Nephron progenitor cell (in vitro differentiated cells): Measurements from ENCODE around the gene ALDH1L1.

ENCODE experiments used
- DNase-seq: peaks from one replicate; pipeline ENCODE4 v3.0.0; 2021
- H3K27ac Mint-ChIP-seq: 2 replicates; pipeline ENCODE4 v1.8.0; 2021; ENCODE audit warnings: mild to moderate bottlenecking, moderate library complexity, mixed read lengths
- H3K27me3 Mint-ChIP-seq: 2 replicates; pipeline ENCODE4 v1.8.0; 2021; ENCODE audit warnings: mild to moderate bottlenecking, low read depth, mixed read lengths; ENCODE audit not compliant: poor library complexity
- H3K36me3 Mint-ChIP-seq: 2 replicates; pipeline ENCODE4 v1.8.0; 2021; ENCODE audit warnings: low read depth, mixed read lengths
- H3K4me1 Mint-ChIP-seq: 2 replicates; pipeline ENCODE4 v1.8.0; 2021; ENCODE audit warnings: mixed read lengths
- H3K4me3 Mint-ChIP-seq: 2 replicates; pipeline ENCODE4 v1.8.0; 2021; ENCODE audit warnings: mild to moderate bottlenecking, moderate library complexity, mixed read lengths
- H3K9me3 Mint-ChIP-seq: 2 replicates; pipeline ENCODE4 v1.8.0; 2021; ENCODE audit warnings: mild to moderate bottlenecking, moderate library complexity, mixed read lengths
- TF ChIP-seq, protein P1 (sequence below): fragments of 200-600 bp; sonication (generic); IDR thresholded peaks from 2 replicates; pipeline ENCODE4 v1.5.0; 2021; ENCODE audit warnings: antibody characterized with exemption

The ALDH1L1 gene

GRCh38 chr3:126128504-126129397 lies 51.6 kb downstream of the ALDH1L1 start:
- H3K27me3 Mint-ChIP-seq, result peaks cover 12% of the 10 kb centered on the region
- no peaks in the 10 kb centered on the region for H3K36me3 Mint-ChIP-seq
- H3K27ac Mint-ChIP-seq, result no peak overlapping the region
- no peak overlapping the region for H3K4me3 Mint-ChIP-seq
- TF ChIP-seq, protein P1, sequence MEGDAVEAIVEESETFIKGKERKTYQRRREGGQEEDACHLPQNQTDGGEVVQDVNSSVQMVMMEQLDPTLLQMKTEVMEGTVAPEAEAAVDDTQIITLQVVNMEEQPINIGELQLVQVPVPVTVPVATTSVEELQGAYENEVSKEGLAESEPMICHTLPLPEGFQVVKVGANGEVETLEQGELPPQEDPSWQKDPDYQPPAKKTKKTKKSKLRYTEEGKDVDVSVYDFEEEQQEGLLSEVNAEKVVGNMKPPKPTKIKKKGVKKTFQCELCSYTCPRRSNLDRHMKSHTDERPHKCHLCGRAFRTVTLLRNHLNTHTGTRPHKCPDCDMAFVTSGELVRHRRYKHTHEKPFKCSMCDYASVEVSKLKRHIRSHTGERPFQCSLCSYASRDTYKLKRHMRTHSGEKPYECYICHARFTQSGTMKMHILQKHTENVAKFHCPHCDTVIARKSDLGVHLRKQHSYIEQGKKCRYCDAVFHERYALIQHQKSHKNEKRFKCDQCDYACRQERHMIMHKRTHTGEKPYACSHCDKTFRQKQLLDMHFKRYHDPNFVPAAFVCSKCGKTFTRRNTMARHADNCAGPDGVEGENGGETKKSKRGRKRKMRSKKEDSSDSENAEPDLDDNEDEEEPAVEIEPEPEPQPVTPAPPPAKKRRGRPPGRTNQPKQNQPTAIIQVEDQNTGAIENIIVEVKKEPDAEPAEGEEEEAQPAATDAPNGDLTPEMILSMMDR, result no peak
- peak; percentile 1 for DNase-seq
- peaks cover 32% of the 10 kb centered on the region for H3K4me1 Mint-ChIP-seq
- no peaks in the 10 kb centered on the region for H3K9me3 Mint-ChIP-seq

DNA sequence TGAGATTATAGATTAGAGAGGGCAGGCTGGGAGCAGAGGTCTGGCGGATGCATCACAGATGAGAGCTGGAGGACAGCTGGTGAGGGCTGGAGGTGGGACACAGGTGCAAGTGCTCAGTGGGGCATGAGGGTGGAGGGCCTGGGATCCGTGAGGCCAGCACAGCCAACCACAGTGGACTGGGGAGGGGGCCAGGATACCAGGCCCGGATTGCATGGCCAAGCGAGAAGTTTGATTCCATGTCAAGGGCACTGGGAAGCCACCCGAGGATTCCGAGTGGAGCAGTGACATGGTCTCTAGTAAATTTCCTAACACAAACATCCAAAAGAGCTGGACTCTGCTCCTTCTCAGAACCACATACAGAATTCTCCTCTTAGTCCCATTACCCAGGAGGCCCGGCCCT lies 52.5 kb downstream of the ALDH1L1 start:
- H3K9me3 Mint-ChIP-seq, result no peaks in the 10 kb centered on the region
- no peaks in the 10 kb centered on the region for H3K36me3 Mint-ChIP-seq
- DNase-seq, result peak; percentile 1
- H3K4me1 Mint-ChIP-seq, result peaks cover 34% of the 10 kb centered on the region
- H3K27ac Mint-ChIP-seq, result no peak overlapping the region
- no peak overlapping the region for H3K4me3 Mint-ChIP-seq
- H3K27me3 Mint-ChIP-seq, result peaks cover 13% of the 10 kb centered on the region
- TF ChIP-seq, protein P1, result no peak

GRCh38 chr3:126127452-126127851 lies 52.9 kb downstream of the ALDH1L1 start:
- TF ChIP-seq, protein P1, result no peak
- DNase-seq, result no peak
- H3K36me3 Mint-ChIP-seq, result no peaks in the 10 kb centered on the region
- no peak overlapping the region for H3K4me3 Mint-ChIP-seq
- no peak overlapping the region for H3K27ac Mint-ChIP-seq
- no peaks in the 10 kb centered on the region for H3K9me3 Mint-ChIP-seq
- H3K27me3 Mint-ChIP-seq, result peaks cover 10% of the 10 kb centered on the region
- peaks cover 33% of the 10 kb centered on the region for H3K4me1 Mint-ChIP-seq

- H3K36me3 Mint-ChIP-seq, result no peaks in the 10 kb centered on the region
Measured at GRCh38 chr3:126126811-126127431, 53.5 kb downstream of the ALDH1L1 start.

GRCh38 chr3:126126286-126126685 lies 54.1 kb downstream of the ALDH1L1 start:
- H3K27ac Mint-ChIP-seq, result no peak overlapping the region
- no peak for DNase-seq

More at GRCh38 chr3:126126811-126127431, 53.5 kb downstream of the ALDH1L1 start:
- peak; percentile 1 for DNase-seq
- H3K9me3 Mint-ChIP-seq, result no peaks in the 10 kb centered on the region
- H3K4me3 Mint-ChIP-seq, result no peak overlapping the region
- H3K27ac Mint-ChIP-seq, result no peak overlapping the region
- peaks cover 12% of the 10 kb centered on the region for H3K27me3 Mint-ChIP-seq
- peaks cover 28% of the 10 kb centered on the region for H3K4me1 Mint-ChIP-seq
- TF ChIP-seq, protein P1, result no peak

More at GRCh38 chr3:126126286-126126685, 54.1 kb downstream of the ALDH1L1 start:
- Mint-ChIP-seq H3K36me3 (no peaks in the 10 kb centered on the region), H3K4me1 (peaks cover 23% of the 10 kb centered on the region), H3K27me3 (peaks cover 14% of the 10 kb centered on the region), H3K9me3 (no peaks in the 10 kb centered on the region), H3K4me3 (no peak overlapping the region)
- TF ChIP-seq, protein P1, result no peak
